Activated T-cell treated with anti-CD3 and anti-CD28 coated beads, Interleukin-2, amount 50 U/mL, for 72 hours (primary cell): ENCODE data around the gene TP53I3. TPM values are rescaled to one million over a fixed set of nuclear protein-coding genes. Genes with fewer than 3 reads are reported as not detected.

Experiments
- ATAC-seq, 2 donors: fragments of 150-1000 bp; cut with Tn5 transposase; replicated peaks in 1 of 2; 2 replicates each; pipeline ENCODE4 v1.10.0; 2021; ENCODE audit warnings: moderate library complexity in 2 of 2, mild to moderate bottlenecking in 1 of 2
- DNase-seq, 2 donors: peaks; one replicate each; pipeline ENCODE4 v3.0.0; 2021 to 2022; ENCODE audit warnings: mixed read lengths in 1 of 2
- H3K27ac Mint-ChIP-seq: one replicate; pipeline ENCODE4 v1.8.0; 2022; ENCODE audit warnings: mild to moderate bottlenecking, moderate library complexity, mixed read lengths
- H3K27me3 Mint-ChIP-seq: one replicate; pipeline ENCODE4 v1.8.0; 2022; ENCODE audit warnings: low read depth, mixed read lengths
- H3K36me3 Mint-ChIP-seq, 2 donors: one replicate each; pipeline ENCODE4 v1.8.0; 2022; ENCODE audit warnings: mixed read lengths in 2 of 2, mild to moderate bottlenecking in 1 of 2; ENCODE audit not compliant: insufficient read depth in 2 of 2
- H3K4me1 Mint-ChIP-seq: one replicate; pipeline ENCODE4 v1.8.0; 2022; ENCODE audit warnings: low read depth, mixed read lengths
- H3K4me3 Mint-ChIP-seq, 2 donors: one replicate each; pipeline ENCODE4 v1.8.0; 2022; ENCODE audit warnings: mild to moderate bottlenecking in 2 of 2, mixed read lengths in 2 of 2, moderate library complexity in 2 of 2
- H3K9me3 Mint-ChIP-seq, 2 donors: one replicate each; pipeline ENCODE4 v1.8.0; 2022; ENCODE audit warnings: mixed read lengths in 2 of 2
- total RNA-seq, 2 donors: library from RNA; stranded (reverse); gene quantifications; one replicate each; pipeline ENCODE4 v1.2.3, GENCODE V29; 2022

TP53I3 gene
- total RNA-seq, result 1 to 10 TPM; 1.8 to 4.0 TPM

DNA sequence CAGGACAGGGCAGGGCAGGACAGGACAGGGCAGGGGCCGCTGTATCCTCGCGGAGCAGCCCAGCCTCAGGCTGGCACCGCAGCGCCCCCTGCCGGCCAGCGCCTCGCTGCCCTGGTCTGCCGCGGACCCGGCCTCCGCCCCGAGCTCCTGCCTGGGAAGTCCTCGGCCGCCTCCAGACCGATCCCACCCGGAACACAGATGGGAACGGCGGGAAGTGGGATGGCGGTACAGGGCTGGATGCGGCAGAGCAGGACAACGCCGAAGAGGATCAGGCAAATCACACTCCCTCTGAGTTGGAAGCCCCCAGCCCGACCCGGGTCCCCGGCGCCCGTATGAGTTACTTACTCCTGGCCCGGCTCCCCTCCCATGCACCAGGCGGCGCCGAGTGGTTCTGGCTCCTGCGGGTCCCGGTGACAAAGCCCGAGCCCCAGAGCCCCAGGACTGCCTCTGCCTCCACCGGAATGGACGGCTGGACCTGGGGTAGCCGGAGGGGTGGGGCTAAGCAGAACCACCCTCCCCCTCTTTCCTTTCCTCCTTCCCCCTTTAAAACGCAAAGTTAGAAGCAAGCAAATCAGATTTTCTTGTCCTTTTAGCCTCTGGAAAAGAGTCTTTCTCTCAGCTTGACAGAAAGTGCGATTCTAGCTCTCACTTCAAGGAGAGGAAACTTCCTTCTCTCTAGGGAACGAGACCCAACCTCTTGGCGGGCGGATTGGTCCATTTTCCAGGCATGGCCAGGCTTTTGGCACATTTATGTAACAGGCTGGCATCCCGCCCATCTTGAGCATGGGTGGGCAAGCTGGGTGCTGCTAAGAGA lies at the start of gene TP53I3:
TP53I3 (minus strand) TSS at position 449 of the 814 bp plus-strand sequence. CDS start 508 bp downstream, outside the sequence.
- no peak within 1 kb of the TSS for H3K27ac Mint-ChIP-seq
- ATAC-seq (peak; percentile 93 to 98), DNase-seq (peak; percentile 88 to 93)
- no peaks in the 10 kb centered on the region for H3K9me3 Mint-ChIP-seq
- peaks cover 8% of the 10 kb centered on the region for H3K4me1 Mint-ChIP-seq
- peak within 1 kb of the TSS; percentile 93 for H3K4me3 Mint-ChIP-seq
- H3K36me3 Mint-ChIP-seq, result peaks cover 0 to 2% of the 10 kb centered on the region in 2 donors
- no peaks in the 10 kb centered on the region for H3K27me3 Mint-ChIP-seq

- no peak for ATAC-seq
- DNase-seq, result no peak
- no peak overlapping the region for H3K4me3 Mint-ChIP-seq
- peaks cover 0 to 3% of the 10 kb centered on the region in 2 donors for H3K9me3 Mint-ChIP-seq
- no peak overlapping the region for H3K27ac Mint-ChIP-seq
- no peaks in the 10 kb centered on the region for H3K4me1 Mint-ChIP-seq
- no peaks in the 10 kb centered on the region for H3K27me3 Mint-ChIP-seq
- peaks cover 8 to 14% of the 10 kb centered on the region in 2 donors for H3K36me3 Mint-ChIP-seq
These were observed 47.9 kb upstream of the TP53I3 start for GRCh38 chr2:24132543-24132942.

GRCh38 chr2:24125956-24126355 lies 41.3 kb upstream of the TP53I3 start:
- ATAC-seq (no peak), DNase-seq (no peak)
- Mint-ChIP-seq H3K9me3 (no peaks in the 10 kb centered on the region), H3K36me3 (no peaks in the 10 kb centered on the region), H3K27ac (no peak overlapping the region), H3K27me3 (no peaks in the 10 kb centered on the region), H3K4me3 (peak overlapping the region in 1 of 2 donors; percentile 7), H3K4me1 (peaks cover 13% of the 10 kb centered on the region)

- H3K27me3 Mint-ChIP-seq, result no peaks in the 10 kb centered on the region
- peak overlapping the region; percentile 85 to 92 for H3K4me3 Mint-ChIP-seq
- DNase-seq (no peak), ATAC-seq (peak in 1 of 2 donors; percentile 5)
- H3K36me3 Mint-ChIP-seq, result no peaks in the 10 kb centered on the region
- H3K27ac Mint-ChIP-seq, result peak overlapping the region; percentile 48
- H3K4me1 Mint-ChIP-seq, result peaks cover 13% of the 10 kb centered on the region
- H3K9me3 Mint-ChIP-seq, result no peaks in the 10 kb centered on the region
These were observed 39.4 kb upstream of the TP53I3 start for GRCh38 chr2:24123922-24124580.

GRCh38 chr2:24123195-24123921 lies 38.7 kb upstream of the TP53I3 start, which contains the start of the genes FAM228B and PFN4:
TSS of gene FAM228B (plus strand) at chr2:24123469. CDS start at chr2:24124362, 893 bp downstream.
TSS of gene PFN4 (minus strand) at chr2:24123334. CDS start at chr2:24122535, 799 bp downstream.
- DNase-seq (peak; percentile 85 to 86), ATAC-seq (peak; percentile 95 to 96)
- Mint-ChIP-seq H3K4me1 (peaks cover 13% of the 10 kb centered on the region), H3K27ac (peak within 1 kb of the TSS; percentile 95), H3K36me3 (no peaks in the 10 kb centered on the region), H3K27me3 (no peaks in the 10 kb centered on the region), H3K9me3 (no peaks in the 10 kb centered on the region), H3K4me3 (peak within 1 kb of the TSS; percentile 88 to 92)

GRCh38 chr2:24122366-24123194 lies 37.9 kb upstream of the TP53I3 start:
- Mint-ChIP-seq H3K36me3 (no peaks in the 10 kb centered on the region), H3K27ac (peak overlapping the region; percentile 95), H3K27me3 (no peaks in the 10 kb centered on the region), H3K4me3 (peak overlapping the region; percentile 88 to 91), H3K9me3 (no peaks in the 10 kb centered on the region), H3K4me1 (peaks cover 13% of the 10 kb centered on the region)
- ATAC-seq (no peak), DNase-seq (no peak)

GRCh38 chr2:24121469-24121868 lies 36.8 kb upstream of the TP53I3 start:
- H3K9me3 Mint-ChIP-seq, result no peaks in the 10 kb centered on the region
- no peaks in the 10 kb centered on the region for H3K36me3 Mint-ChIP-seq
- no peak overlapping the region for H3K27ac Mint-ChIP-seq
- DNase-seq (no peak), ATAC-seq (no peak)
- H3K4me1 Mint-ChIP-seq, result peaks cover 13% of the 10 kb centered on the region
- no peak overlapping the region for H3K4me3 Mint-ChIP-seq
- no peaks in the 10 kb centered on the region for H3K27me3 Mint-ChIP-seq

GRCh38 chr2:24121066-24121465 lies 36.4 kb upstream of the TP53I3 start:
- H3K27ac Mint-ChIP-seq, result no peak overlapping the region

GRCh38 chr2:24117902-24118301 lies 33.3 kb upstream of the TP53I3 start:
- Mint-ChIP-seq H3K9me3 (no peaks in the 10 kb centered on the region), H3K27ac (no peak overlapping the region), H3K36me3 (no peaks in the 10 kb centered on the region), H3K27me3 (no peaks in the 10 kb centered on the region), H3K4me1 (peaks cover 5% of the 10 kb centered on the region), H3K4me3 (no peak overlapping the region)
- DNase-seq (no peak), ATAC-seq (no peak)

More at GRCh38 chr2:24121066-24121465, 36.4 kb upstream of the TP53I3 start:
- no peak for DNase-seq
- H3K4me3 Mint-ChIP-seq, result no peak overlapping the region
- H3K9me3 Mint-ChIP-seq, result no peaks in the 10 kb centered on the region
- no peak for ATAC-seq
- H3K4me1 Mint-ChIP-seq, result peaks cover 13% of the 10 kb centered on the region
- H3K27me3 Mint-ChIP-seq, result no peaks in the 10 kb centered on the region
- H3K36me3 Mint-ChIP-seq, result no peaks in the 10 kb centered on the region

GRCh38 chr2:24115057-24115456 lies 30.4 kb upstream of the TP53I3 start:
- H3K9me3 Mint-ChIP-seq, result no peaks in the 10 kb centered on the region
- no peaks in the 10 kb centered on the region for H3K27me3 Mint-ChIP-seq
- H3K4me3 Mint-ChIP-seq, result no peak overlapping the region
- DNase-seq (no peak), ATAC-seq (no peak)
- H3K27ac Mint-ChIP-seq, result no peak overlapping the region
- no peaks in the 10 kb centered on the region for H3K4me1 Mint-ChIP-seq
- no peaks in the 10 kb centered on the region for H3K36me3 Mint-ChIP-seq

GRCh38 chr2:24111407-24111901 lies 26.8 kb upstream of the TP53I3 start:
- DNase-seq, result no peak
- Mint-ChIP-seq H3K9me3 (peaks cover 4 to 6% of the 10 kb centered on the region in 2 donors), H3K4me1 (no peaks in the 10 kb centered on the region), H3K4me3 (no peak overlapping the region), H3K27ac (no peak overlapping the region), H3K36me3 (peaks cover 0 to 2% of the 10 kb centered on the region in 2 donors), H3K27me3 (no peaks in the 10 kb centered on the region)
- ATAC-seq, result no peak

DNA sequence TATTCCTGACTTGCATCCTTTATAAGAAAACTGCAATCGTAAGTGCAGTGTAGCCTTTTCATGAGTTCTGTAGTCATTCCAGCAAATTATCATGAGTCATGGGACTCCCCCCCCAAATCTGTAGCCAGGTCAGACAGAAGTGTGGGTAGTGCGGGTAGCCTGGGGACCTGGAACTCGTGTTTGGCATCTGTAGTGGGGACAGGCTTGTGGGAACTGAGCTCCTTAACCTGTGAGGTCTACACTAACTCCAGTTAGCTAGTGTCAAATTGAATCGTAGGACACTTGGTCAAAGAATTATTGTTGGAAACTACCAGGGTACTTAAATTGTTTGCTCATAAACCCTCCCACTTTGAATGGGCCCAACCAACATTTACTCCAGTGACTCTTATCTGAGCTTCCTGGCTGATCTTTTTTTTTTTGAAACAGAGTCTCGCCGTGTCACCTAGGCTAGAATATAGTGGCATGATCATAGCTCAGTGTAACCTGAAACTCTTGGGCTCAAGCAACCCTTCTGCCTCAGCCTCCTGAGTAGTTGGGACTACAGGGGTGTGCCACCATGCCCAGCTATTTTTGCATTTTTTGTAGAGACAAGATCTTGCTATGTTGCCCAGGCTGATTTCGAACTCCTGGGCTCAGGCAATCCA lies 26.1 kb upstream of the TP53I3 start:
- Mint-ChIP-seq H3K4me3 (no peak overlapping the region), H3K9me3 (peaks cover 4 to 8% of the 10 kb centered on the region in 2 donors), H3K36me3 (peaks cover 2% of the 10 kb centered on the region in 2 donors), H3K27ac (no peak overlapping the region), H3K4me1 (no peaks in the 10 kb centered on the region), H3K27me3 (no peaks in the 10 kb centered on the region)
- no peak for DNase-seq
- ATAC-seq, result no peak
